NCI-H345 treated with DMSO at 0.1 percent for 48 hours (cell line): ENCODE data around the gene FEM1A.
"Not testable (repeated sequence)": the region's sequence is repeated elsewhere in the genome, so short reads cannot be mapped to it uniquely, and the experiment has no call there.

Experiments
- DNase-seq: peaks from one replicate; lab custom pipeline; 2025; ENCODE audit not compliant: unreplicated experiment; lab: John Stamatoyannopoulos, UW

FEM1A gene

DNA sequence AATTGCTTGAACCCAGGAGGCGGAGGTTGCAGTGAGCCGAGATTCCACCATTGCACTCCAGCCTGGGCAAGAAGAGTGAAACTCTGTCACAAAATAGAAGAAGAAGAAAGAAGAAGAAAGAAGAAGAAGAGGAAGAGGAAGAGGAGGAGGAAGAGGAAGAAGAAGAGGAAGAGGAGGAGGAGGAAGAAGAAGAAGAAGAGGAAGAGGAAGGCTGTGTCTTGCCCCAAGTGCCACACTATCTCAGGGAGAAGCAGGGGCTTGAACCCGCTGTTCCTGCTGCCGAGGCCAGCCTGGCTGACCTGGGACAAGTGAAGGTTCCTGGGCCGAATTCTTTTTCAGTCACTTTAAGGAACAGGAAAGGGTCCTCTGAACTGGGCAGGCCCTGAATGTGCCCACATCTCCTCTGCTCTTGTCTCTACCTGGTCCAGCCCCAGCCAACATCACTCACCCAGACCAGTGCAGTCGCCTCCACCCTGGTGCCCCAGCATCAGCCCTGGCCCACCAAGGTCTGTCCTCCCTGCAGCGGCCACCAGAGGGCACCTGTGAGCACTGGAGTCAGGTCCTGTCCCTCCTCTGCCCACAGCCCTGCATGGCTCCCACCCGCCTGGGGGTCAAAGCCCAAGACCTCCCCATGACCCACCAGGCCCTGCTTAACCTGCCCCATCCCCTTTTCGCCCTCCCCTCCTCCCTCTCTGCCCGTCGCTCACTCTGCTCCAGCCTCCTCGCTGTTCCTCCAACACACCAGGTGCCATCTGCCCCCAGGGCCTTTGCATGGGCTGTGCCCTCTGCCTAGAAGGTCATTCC, 20.0 kb downstream of the FEM1A start:
- no peak for DNase-seq

DNA sequence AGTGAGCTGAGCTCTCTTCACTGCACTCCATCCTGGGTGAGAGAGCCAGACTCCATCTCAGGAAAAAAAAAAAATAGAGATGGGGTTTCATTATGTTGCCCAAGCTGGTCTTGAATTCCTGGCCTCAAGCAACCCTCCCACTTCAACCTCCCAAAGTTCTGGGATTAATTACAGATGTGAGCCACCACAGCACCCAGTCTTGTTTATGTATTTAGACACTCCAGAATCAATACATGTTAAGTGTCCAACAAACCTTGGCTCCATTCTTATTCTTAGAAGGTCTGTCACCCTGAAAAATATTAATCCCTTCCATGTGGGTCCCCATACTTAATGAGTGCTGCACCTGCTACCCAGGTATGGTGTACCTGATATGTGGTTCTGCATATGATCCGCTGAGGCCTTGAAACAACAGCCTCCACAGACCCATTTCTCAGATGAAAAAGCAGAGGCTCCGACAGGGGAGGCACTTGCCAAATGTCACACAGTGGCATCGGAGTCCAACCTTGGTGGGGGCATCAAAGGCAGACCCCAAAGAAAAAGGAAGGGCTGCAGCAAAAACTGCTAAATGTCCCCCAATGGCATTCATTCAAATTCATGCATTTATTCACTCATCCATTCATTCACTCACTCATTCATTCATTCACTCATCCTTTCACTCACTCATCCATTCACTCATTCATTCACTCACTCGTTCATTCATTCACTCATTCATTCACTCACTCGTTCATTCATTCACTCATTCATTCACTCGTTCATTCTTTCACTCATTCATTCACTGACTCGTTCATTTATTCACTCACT, 23.3 kb downstream of the FEM1A start:
- no peak for DNase-seq

DNA sequence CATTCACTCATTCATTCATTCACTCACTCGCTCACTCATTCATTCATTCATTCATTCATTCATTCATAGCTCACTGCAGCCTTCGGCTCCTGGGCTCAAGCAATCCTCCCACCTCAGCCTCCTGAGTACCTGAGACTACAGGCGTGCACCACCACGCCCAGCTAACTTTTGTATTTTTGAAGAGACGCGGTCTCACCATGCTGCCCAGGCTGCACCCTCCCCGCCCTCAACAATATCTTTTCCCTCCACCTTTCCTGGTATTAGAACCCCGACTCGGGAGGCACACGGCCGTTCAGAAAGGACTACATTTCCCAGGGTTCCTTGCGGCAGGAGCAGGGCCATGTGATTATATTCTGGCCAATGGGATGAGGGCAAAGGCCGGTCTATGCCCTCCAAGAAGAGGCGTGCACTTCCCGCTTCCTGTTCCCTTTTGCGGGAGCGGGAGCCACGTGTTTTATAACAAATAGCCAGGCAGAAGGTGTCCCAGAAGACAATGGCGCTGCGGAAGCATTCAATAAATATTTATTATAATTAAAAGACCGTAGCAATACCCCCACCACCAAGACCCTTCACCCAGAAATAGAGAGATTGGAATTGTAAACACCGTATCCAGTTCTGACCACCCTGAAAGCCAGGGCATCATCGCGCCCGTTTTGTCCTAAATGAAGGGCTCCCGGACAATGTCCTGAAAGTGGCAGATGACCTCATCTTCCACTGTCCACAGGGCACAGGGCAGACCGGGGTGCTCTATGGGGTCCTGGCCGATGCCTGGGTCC, 24.1 kb downstream of the FEM1A start:
- peak; percentile 93 for DNase-seq

DNA sequence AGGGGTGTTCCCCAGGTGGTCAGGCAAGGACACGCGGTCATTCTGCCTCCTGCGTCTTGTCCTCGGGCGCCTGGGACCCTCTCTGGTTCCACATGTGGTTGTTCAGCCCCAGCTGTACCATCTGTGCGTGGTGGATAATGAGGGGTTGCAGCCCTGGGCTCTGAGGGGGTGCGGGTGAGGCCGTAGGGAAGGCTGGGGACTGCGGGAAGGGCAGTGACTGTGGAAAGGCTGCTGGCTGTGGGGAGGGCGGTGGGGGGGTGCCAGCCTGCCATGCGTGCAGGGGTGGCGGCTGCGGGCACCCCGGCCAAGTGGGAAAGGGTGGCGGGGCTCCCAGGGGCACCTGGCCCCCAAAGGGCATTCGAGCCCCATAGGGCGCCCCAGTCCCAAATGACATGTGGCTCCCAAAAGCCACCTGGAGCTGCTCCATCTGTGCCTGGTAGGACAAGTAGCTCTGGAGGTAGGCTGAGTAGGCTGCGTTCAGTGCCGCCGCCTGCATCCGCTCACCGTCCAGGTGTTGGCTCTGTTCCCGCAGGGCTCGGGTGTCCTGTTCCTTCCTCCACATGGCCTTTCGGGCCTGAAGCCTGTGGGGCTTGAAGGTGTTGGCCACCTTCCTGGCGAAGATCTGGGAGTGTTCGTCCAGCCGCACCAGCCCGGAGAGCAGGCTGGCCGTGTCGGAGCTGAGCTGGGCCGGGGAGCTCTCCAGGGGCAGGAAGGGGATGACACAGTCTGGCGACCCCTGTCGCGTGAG, 24.8 kb downstream of the FEM1A start:
- DNase-seq, result no peak

DNA sequence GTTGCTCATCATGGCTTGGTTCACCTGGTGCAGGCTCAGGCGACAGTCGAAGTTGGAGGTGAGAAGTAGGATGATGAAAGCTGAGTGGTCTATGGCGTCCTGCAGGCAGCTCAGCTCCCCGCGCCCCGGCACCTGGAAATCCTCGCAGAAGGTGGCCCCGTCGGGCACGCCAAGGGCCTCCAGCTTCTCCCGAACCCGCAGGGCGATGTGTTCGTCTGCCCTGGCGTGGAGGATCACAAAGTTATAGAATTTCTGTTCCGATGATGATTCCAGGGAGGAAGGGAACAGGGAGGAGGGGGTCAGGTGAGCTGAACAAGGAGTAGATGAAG, 25.4 kb downstream of the FEM1A start:
- no peak for DNase-seq

DNA sequence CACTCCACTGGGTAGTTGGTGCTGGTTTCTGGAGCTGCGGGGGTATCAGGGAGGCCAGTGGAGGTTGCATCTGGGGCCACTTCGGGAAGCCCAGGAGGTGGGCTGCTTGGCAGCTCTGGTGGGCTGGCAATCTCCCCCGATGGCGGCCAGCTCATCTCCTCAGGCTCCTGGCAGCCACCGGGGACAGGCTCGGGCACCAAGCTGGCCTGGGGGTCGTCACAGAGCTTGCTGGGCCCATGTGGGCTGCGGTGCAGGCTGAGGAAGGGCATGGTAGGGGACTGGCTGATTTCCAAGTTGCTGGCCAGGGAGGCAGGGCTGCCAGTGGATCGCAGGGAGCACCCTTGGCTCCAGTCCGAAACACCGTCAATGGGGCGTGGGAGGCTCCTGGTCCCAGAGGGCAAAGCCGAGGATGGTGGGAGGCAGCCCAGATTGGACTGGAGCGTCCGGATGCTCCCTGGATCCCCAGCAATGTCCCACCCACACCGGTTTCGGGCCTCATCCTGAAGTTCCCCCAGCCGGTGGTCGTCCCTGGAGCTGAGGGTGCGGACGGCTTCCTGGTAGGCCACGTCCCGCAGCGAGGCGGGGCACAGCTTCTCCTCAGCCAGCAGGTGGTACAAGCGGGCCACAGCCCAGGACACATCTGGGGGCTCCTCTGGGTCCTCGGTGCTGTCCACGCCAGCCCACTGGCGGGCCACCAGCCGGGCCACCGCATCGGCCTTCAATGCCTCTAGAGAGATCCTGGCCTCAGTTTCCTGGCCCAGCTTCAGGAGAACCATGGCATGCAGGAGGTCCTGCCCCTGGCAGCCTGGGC, 26.1 kb downstream of the FEM1A start:
- DNase-seq, result no peak

DNA sequence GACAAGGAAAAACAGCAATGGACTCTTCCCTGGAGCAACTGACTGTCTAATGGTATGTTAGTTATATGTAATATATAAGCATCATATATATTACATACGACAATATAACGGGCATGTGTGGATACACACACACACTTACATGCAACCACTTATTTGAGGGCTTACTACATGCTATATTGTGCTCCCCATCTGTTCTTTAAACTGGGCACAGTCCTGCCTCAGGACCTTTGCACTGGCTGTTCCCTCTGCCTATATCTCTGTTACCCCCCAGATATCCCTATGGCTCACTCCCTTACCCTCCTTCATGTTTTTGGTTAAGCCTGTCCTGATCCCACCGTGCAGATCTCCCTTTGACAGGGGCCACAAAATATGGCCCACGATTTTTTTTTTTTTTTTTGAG, 29.7 kb downstream of the FEM1A start:
- DNase-seq, result no peak

DNA sequence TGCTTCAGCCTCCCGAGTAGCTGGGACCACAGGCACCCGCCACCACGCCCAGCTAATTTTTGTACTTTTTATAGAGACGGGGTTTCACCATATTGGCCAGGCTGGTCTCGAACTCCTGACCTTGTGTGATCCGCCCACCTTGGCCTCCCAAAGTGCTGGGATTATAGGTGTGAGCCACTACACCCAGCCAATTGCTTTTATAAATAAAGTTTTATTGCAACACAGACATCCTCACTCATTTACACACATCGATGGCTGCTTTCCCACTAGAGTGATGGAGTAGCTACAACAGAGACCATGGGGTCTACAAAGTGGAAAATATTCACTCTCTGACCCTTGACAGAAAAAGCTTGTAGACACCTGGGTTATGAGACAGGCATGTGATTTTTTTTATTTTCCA, 30.8 kb downstream of the FEM1A start:
- not testable (repeated sequence) for DNase-seq

DNA sequence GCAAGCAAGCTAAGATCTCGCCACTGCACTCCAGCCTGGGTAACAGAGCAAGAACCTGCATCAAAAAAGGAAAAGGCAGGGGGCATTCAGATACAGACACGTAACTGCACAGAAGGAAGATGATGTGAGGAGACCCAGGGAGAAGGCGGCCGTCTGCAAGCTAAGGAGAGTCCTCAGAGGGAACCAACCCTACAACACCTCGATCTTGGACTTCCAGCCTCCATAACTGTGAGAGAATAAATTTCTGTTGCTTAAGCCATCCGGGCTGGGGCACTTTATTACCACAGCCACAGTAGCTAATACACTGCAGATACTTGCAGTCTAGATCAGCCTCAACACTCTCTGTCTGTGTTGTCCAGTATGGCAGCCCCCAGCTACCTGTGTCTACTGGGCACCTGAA, 32.0 kb downstream of the FEM1A start:
- DNase-seq, result no peak

DNA sequence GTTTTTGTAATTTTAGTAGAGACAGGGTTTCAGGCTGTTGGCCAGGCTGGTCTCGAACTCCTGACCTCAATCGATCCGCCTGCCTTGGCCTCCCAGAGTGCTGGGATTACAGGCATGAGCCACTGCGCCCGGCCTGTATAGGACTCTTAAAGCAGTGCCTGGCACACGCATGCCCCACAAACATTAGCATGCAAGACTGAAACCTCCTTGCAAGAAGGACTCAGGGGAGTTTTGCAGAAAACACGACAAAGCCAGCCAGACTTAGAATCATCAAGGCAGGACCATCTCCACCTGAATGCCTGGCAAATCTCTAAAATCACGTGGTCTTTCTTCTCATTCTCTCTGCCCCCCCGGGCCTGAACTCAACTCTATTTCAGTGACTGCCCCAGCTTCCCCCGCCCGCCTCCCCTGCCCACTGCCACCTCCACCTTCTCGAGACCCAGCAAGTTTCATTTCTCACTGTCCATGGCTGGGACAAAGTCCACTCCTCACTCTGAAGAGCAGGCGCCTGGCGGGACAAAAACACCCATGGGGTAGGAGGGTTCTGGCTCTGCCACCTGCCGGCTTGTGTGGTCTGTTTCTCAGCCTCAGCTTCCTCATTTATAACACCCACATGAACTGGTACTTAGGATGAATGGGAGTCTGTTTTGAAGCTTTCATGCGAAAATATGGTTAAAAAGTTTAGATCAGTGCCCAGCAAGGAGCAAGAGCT, 37.6 kb downstream of the FEM1A start:
- DNase-seq, result no peak

DNA sequence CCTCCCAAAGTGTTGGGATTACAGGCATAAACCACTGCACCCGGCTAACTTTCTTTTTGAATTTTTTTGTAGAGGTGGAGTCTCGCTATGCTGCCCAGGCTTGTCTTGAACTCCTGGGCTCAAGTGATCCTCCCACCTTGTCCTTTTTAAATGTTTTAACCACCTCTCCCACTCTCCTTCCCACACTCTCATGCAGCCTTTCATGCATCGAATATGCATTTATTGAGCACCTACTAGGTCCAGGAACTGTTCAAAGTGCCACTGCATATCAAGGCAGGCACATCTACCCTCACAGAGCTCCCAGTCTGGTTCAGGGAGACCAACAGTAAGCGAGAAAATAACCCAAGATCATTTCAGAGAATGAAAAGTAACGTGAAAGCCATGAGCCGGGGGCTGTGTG, 38.8 kb downstream of the FEM1A start:
- no peak for DNase-seq

DNA sequence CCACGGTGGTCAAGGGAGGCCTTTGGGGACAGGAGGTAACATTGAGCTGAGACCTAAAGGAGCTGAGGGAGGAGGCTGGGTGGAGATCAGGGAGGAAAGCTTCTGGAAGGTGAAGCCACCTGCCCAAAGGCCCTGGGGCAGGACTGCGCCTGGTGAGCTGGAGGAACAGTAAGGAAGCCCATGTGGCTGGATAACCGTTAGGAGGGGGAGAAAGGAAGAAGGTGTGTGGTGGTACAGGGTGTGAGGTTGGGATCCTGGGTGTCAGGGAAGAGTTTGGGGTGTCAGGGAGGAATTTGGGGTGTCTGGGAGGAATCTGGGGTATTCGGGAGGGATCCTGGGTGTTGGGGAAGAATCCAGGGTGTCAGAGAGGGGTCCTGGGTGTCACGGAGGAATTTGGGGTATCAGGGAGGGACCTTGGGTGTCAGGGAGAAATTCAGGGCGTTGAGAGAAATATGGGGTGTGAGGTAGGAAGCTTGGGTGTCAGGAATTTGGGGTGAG, 39.3 kb downstream of the FEM1A start:
- no peak for DNase-seq

DNA sequence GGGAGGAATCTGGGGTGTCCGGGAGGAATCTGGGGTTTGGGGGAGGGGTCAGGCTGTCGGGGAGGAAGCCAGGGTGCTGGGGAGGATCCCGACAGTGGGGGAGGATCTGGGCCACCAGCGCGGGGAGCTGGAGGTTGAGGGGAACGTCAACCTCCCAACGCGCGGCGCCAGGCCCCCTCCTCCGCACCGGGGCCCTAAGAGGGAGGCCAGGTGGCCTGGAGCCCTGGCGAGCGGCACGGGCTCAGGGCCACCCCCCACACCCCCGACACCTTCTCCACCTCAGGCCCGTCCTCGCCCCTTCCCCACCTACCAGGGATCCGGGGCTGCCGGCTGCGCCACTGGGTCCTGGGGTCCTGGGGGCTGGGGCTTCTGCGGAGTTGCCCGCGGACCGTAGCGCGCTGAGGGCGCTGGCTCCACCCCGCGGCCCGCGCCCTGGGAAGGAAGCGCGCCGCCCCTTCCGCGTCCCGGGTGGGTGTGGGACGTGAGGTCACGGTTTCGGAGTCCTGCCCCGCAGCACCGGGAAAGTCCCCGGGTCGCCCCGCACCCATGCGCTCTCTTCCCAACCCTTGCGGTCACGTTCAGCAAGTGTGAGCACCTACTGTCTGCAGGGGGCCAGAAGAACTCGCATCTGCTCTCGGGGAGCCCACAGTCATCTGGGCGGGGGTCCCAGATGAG, 39.9 kb downstream of the FEM1A start, which contains the start of gene TICAM1:
TSS of gene TICAM1 (minus strand) at position 409 of the 675 bp plus-strand sequence. CDS start 13,335 bp downstream, outside the sequence.
- DNase-seq, result no peak

DNA sequence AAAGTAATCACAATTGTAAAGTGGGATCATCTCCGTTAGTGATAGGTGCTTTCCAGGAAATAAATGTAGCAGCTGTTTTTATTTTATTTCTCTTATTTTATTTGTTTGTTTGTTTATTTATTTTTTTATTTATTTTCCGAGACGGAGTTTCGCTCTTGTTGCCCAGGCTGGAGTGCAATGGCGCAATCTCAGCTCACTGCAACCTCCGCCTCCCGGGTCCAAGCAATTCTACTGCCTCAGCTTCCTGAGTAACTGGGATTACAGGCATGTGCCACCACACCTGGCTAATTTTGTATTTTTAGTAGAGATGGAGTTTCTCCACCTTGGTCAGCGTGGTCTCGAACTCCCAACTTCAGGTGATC, 40.4 kb downstream of the FEM1A start:
- not testable (repeated sequence) for DNase-seq

DNA sequence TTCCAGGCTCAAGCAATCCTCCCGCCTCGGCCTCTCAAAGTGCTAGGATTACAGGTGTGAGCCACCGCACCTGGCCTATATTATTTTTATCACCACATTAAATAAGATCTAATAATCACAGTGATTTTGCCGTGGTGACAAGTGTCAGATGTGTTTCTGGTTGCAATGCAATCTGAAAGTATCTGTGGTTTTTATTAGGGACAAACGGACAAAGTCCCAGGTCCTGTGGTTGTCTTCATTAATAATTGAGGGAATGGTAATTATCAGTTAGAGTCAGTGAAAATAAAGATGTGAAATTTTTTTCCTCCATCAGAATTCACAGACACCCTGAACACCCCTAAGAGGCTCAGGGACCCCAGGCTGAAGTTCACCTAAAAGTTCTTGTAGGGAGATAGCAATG, 41.2 kb downstream of the FEM1A start:
- no peak for DNase-seq

DNA sequence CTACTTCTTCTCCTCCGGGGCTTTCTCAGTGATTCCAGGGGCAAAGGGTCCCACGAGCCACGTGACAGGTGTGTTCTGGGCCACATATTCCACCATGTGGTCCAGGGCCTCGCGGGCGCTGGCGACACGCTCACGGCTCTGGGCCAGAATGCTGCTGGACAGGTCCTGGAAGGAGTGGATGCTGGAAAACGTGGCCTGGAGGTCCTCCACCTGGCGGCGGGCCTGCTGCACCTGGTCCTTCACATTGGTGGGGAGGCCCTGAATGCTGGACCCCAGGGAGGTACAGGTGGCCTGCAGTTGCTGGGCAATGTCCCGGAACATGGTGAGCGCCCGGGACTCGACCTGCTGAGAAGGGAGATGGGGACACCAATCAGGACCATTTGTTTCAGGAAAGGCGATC, 47.7 kb downstream of the FEM1A start:
- DNase-seq, result no peak

DNA sequence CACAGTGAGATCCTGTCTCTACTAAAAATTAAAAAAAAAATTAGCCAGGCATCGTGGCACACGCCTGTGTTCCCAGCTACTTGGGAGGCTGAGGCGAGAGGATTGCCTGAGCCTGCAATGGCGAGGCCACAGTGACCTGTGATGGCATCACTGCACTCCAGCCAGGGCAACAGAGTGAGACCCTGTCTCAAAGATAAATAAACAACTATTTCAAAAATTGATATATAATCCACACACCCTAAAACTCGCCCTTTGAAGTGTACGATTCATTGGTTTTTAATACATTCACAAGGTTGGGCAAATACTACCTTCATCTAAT, 52.1 kb downstream of the FEM1A start:
- no peak for DNase-seq

DNA sequence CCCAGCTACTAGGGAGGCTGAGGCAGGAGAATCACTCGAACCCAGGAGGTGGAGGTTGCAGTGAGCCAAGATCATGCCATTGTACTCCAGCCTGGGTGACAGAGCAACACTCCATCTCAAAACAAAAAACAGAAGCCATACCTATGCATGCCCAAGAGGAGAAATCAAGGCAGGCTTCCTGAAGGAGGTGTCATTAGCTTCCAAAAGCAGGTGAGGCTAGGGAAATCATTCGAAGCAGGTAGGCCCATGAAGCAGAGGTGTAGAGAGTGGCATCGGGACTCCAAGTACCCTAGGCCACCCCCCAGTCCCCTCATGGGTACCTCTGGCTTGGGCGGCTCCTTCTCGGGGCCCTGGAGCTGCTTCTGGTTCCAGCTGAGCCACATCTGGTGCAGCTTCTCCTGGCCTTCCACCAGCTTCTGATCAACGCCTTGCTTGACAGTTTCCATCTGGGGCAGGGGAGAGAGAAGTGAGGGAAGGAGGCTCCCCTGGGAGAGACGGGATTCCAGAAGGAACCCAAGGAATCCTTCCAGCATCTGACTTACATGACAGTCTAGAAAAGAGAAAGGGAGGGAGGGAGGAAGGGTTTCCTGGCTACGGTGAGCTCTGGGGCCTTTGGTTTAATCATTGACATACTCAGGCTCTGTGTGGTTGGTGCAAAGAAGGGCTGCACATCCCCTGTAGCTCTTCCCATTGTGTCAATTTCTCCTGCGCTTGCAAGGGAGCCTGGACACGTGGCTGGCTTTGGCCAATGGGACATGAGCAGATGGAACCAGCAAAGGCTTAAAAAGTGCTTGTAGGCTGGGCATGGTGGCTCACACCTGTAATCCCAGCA, 53.0 kb downstream of the FEM1A start:
- no peak for DNase-seq
